ENCODE measurements around the gene MIDN. TPM values are rescaled to one million over a fixed set of nuclear protein-coding genes. Genes with fewer than 3 reads are reported as not detected.

MIDN gene
- total RNA-seq, 1 donor from 2014 or later = 15.8 TPM

DNA sequence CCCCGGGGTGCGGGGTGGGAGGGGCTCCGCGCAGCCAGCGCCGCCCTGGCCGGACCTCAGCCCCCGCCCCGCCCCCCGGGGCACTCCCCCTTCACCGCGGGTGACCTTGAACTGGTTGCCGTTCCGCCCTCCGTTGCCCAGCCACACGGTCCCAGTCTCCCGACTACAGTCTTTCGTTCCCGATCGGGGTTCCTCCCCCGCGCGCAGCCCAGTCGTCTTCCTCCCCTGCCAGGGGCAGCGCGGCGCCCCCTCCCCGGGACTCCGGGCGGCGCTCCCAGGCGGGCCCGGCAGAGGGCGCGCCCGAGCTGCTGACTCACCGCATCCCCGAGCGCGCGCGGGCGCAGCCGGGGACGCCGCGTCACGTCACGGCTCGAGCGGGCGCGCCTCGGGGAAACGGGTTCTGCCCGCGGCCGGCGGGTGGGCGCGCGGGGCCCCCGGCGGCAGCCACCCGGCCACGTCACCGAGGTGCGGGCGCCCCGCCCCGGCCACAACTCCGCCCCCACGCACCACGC is 459 bp downstream of the MIDN start:
- H3K4me3 ChIP-seq (ENCODE audit: low read depth, low read length) = peak overlapping the region; percentile 86
- no peaks in the 10 kb centered on the region for H3K27me3 ChIP-seq (ENCODE audit: control insufficient read depth, insufficient read depth, low read length)
- TF ChIP-seq, protein P1, sequence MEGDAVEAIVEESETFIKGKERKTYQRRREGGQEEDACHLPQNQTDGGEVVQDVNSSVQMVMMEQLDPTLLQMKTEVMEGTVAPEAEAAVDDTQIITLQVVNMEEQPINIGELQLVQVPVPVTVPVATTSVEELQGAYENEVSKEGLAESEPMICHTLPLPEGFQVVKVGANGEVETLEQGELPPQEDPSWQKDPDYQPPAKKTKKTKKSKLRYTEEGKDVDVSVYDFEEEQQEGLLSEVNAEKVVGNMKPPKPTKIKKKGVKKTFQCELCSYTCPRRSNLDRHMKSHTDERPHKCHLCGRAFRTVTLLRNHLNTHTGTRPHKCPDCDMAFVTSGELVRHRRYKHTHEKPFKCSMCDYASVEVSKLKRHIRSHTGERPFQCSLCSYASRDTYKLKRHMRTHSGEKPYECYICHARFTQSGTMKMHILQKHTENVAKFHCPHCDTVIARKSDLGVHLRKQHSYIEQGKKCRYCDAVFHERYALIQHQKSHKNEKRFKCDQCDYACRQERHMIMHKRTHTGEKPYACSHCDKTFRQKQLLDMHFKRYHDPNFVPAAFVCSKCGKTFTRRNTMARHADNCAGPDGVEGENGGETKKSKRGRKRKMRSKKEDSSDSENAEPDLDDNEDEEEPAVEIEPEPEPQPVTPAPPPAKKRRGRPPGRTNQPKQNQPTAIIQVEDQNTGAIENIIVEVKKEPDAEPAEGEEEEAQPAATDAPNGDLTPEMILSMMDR (IDR thresholded peaks at IDR 0.05; ENCODE audit: insufficient read depth, low read length, severe bottlenecking) = peak; percentile 68
- no peak for DNase-seq (ENCODE audit: low read depth)
- peaks cover 21% of the 10 kb centered on the region for H3K36me3 ChIP-seq (ENCODE audit: control insufficient read depth, insufficient read depth, low read length)
- FAIRE-seq = no peak

DNA sequence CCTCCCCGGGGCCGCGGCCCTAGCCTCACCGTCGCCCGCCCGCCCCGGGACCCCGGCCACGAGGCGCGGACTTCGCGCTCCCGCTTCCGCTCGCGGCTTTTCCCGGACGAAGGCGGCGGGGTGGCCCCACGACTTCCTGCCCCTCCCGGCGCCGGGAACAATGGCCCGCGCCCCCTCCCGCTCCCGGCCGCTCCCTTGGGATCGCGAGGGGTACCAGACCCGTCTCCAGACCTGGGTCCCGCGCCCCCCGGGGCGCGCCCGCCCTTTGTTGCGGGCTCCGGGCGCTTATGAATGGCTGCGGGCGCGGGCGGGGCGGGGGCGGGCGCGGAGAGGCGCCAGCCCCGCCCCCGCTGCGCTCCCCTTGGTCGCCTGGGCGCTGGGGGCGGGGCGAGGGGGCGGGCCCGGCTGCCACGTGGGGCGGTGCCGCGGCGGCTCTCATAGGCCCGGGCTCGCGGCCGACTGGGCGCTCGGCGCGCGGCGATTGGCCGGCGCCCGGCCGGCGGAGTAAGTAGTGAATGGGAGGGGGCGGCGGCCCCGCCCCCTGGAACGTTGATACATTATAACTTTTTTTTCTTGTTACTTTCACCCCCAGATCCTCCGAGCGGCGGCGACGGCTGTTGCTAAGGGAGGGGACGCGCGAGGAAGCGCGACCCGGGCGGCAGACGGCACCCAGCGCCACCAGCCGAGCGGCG is 1.1 kb downstream of the MIDN start:
- TF ChIP-seq, protein P1 (IDR thresholded peaks at IDR 0.05; ENCODE audit: insufficient read depth, low read length, severe bottlenecking) = no peak
- Histone ChIP-seq H3K36me3 (ENCODE audit: control insufficient read depth, insufficient read depth, low read length) (peaks cover 24% of the 10 kb centered on the region), H3K27me3 (ENCODE audit: control insufficient read depth, insufficient read depth, low read length) (no peaks in the 10 kb centered on the region), H3K4me3 (ENCODE audit: low read depth, low read length) (peak overlapping the region; percentile 86)
- FAIRE-seq (no peak), DNase-seq (ENCODE audit: low read depth) (peak; percentile 77)

DNA sequence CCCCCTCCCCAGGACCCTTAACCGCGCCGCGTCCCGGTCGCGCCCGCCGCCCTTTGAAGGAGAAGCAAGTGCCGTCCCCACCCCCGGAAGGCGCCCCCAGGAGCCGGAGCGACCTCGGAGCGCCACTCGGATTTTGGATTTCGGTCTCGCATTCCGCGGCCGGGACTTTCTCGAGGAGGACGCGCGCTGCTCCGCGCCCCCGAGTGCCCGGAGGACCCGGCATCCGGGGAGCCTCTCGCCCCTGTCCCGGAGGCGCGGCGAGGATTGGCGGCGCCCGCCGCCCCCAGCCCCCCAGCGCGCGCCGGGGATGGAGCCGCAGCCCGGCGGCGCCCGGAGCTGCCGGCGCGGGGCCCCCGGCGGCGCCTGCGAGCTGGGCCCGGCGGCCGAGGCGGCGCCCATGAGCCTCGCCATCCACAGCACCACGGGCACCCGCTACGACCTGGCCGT is 1.6 kb downstream of the MIDN start:
- H3K36me3 ChIP-seq (ENCODE audit: control insufficient read depth, insufficient read depth, low read length) = peaks cover 29% of the 10 kb centered on the region
- no peak for DNase-seq (ENCODE audit: low read depth)
- peak overlapping the region; percentile 75 for H3K4me3 ChIP-seq (ENCODE audit: low read depth, low read length)
- no peak for FAIRE-seq
- no peaks in the 10 kb centered on the region for H3K27me3 ChIP-seq (ENCODE audit: control insufficient read depth, insufficient read depth, low read length)
- TF ChIP-seq, protein P1 (IDR thresholded peaks at IDR 0.05; ENCODE audit: insufficient read depth, low read length, severe bottlenecking) = no peak

DNA sequence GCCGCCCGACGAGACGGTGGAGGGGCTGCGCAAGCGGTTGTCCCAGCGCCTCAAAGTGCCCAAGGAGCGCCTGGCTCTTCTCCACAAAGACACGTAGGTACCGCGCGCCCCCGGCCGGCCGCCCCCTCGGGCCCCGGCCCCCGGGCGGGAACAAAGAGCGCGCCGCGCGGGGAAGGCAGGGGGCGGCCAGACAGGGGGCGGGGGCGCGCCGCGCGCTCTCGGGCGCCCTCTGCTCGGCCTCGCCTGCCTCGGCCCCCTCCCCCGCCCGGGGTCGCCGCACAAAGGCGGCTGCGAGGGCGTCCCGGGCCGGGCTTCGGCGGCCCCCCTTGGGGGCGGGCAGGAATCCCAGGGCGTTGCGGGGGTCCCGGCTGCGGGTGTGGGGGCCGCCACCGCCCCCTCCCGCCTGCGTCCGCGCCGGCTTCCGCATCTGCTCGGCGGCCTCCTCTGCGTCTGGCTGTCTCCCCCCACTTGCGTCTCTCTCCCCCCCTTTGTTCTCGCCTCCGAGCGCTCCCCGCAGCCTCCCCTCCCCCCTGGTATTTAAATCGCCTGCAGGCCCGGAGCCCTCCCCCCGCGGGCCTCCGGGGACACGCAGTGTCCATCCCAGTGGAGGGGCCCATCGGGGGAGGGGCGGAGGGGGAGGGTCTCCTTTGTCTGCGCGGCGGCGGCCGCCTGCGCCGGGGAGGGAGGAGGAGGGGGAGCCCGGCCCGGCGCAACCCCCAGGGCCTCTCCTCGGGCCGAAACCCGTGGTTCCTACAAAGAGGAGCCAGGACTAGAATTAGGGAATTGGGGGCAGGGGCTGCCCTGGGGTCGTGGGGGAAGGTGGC is 2.3 kb downstream of the MIDN start:
- Histone ChIP-seq H3K27me3 (ENCODE audit: control insufficient read depth, insufficient read depth, low read length) (no peaks in the 10 kb centered on the region), H3K36me3 (ENCODE audit: control insufficient read depth, insufficient read depth, low read length) (peaks cover 36% of the 10 kb centered on the region), H3K4me3 (ENCODE audit: low read depth, low read length) (peak overlapping the region; percentile 75)
- TF ChIP-seq, protein P1 (IDR thresholded peaks at IDR 0.05; ENCODE audit: insufficient read depth, low read length, severe bottlenecking) = no peak
- DNase-seq (ENCODE audit: low read depth) (no peak), FAIRE-seq (no peak)

- FAIRE-seq (no peak), DNase-seq (ENCODE audit: low read depth) (peak; percentile 31)
- Histone ChIP-seq H3K27me3 (ENCODE audit: control insufficient read depth, insufficient read depth, low read length) (no peaks in the 10 kb centered on the region), H3K36me3 (ENCODE audit: control insufficient read depth, insufficient read depth, low read length) (peaks cover 41% of the 10 kb centered on the region), H3K4me3 (ENCODE audit: low read depth, low read length) (peak overlapping the region; percentile 75)
- TF ChIP-seq, protein P1 (IDR thresholded peaks at IDR 0.05; ENCODE audit: insufficient read depth, low read length, severe bottlenecking) = no peak
Observed at GRCh38 chr19:1251330-1252220, 3.2 kb downstream of the MIDN start.

All from bronchial epithelial cell (primary cell).